DND-41 (cell line): ENCODE results near the gene RBMS3.

ENCODE experiments used
- EZH2 ChIP-seq: IDR thresholded peaks from 3 replicates; pipeline ENCODE4 v1.6.1; 2012; ENCODE audit warnings: borderline replicate concordance, low read depth, mild to moderate bottlenecking, moderate library complexity, low read length, inconsistent platforms; ENCODE audit not compliant: severe bottlenecking
- TF ChIP-seq, protein P1 (sequence below): IDR thresholded peaks from 2 replicates; pipeline ENCODE4 v1.5.1; 2012; ENCODE audit warnings: borderline replicate concordance, low read length, moderate library complexity, mild to moderate bottlenecking; ENCODE audit not compliant: poor library complexity, severe bottlenecking; ENCODE audit errors: extremely low read depth

DNA sequence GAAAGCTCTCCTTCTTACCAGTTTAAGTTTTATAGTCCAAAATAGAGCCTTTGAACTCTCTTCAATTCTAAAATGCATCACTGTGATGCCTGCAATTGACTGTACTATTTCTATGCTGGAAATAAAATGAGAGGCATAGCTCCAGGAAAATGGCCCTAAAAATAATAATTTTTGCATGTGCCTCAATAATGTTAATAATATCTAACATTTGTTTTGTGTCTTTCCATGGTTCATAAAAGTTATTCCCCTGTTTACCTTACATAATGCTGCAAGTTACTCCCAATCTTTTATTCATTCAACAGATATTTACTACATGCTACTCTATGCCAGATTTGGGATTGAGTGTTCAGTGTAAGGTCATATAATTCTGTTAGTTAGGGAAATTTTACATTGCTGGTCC lies 574.0 kb downstream of the RBMS3 start:
- TF ChIP-seq, protein P1, sequence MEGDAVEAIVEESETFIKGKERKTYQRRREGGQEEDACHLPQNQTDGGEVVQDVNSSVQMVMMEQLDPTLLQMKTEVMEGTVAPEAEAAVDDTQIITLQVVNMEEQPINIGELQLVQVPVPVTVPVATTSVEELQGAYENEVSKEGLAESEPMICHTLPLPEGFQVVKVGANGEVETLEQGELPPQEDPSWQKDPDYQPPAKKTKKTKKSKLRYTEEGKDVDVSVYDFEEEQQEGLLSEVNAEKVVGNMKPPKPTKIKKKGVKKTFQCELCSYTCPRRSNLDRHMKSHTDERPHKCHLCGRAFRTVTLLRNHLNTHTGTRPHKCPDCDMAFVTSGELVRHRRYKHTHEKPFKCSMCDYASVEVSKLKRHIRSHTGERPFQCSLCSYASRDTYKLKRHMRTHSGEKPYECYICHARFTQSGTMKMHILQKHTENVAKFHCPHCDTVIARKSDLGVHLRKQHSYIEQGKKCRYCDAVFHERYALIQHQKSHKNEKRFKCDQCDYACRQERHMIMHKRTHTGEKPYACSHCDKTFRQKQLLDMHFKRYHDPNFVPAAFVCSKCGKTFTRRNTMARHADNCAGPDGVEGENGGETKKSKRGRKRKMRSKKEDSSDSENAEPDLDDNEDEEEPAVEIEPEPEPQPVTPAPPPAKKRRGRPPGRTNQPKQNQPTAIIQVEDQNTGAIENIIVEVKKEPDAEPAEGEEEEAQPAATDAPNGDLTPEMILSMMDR = no peak
- no peak for TF ChIP-seq EZH2
